HL-60/S4 treated with retinoic acid at 250 ng/mL for 4 days and 3 days (cell line): ENCODE data around the gene THADA.
"Not testable (repeated sequence)": the region's sequence is repeated elsewhere in the genome, so short reads cannot be mapped to it uniquely, and the experiment has no call there.

Source experiments
- in situ Hi-C: fragments of 300-500 bp; cut with MboI; formaldehyde crosslinking; loops from 2 replicates; pipeline ENCODE4 v1.7.0; 2022; ENCODE audit warnings: low sequenced_read_pairs

The THADA gene

GRCh38 chr2:43393918-43394317, 201.9 kb downstream of the THADA start:
- in situ Hi-C loops = no loop called here

- in situ Hi-C loops = no loop called here
Observed at GRCh38 chr2:43391878-43392215, 204.0 kb downstream of the THADA start.

GRCh38 chr2:43391201-43391877, 204.5 kb downstream of the THADA start:
- in situ Hi-C loops = no loop called here

DNA sequence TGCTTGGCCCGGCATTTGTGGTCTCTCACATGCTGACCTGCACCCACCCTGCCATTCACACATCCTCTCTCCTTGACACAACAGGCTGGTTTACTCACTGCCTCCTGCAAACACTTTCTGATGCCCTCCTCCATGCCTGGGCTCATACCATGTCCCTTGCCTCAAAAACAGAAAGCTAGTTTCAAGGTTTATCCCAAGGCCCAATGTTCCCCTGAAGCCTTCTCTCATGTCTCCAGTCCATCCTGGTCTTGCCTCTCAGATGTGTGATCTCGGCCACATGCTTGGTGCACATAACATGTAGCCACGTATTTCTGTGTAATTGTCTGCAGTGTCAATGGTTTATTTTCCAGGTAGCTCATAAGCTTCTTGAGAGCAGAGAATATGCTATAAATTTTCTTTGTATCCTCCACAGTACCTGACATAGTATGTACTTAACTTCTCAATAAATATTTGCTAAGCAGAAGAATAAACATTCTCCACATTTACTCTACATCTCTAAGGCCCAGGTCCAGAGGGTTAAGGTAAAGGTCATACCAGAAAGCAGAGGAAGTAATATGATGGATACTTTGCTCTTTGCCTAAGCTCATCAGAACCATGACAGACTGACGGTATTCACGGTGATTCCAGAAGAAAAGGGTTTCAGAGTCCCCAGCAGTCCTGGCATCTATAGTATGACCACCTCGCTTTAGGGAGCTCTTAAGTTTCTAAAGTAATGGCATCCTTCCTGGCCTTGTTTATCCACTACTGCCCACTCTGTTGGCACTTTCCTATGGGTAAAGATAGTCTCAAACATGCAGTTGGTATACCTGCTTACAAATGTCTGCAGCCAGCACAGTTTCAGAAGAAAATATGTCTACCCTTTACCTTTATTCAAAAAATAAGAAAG, 206.0 kb downstream of the THADA start:
- in situ Hi-C loops = no loop called here

DNA sequence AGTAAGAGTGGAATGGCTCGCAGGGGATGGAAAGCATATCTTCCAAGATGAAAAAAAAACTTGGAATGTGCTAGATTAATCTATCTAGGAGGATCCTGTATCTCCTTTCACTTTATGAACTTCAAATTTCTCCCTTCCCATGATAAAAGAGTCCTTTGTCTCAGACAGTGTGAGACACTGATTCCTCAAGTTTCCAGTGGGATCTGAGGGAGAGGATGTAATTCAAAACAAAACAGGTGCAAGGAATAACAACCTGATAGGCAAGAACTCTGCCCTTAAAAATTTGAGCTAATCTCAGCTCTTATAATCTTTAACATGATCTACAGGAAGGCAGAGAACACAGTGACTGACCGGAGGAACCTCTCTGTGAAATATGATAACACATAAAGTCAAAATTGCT, 207.5 kb downstream of the THADA start:
- in situ Hi-C loops = no loop called here

- in situ Hi-C loops = no loop called here
Observed at GRCh38 chr2:43387092-43388062, 208.5 kb downstream of the THADA start.

DNA sequence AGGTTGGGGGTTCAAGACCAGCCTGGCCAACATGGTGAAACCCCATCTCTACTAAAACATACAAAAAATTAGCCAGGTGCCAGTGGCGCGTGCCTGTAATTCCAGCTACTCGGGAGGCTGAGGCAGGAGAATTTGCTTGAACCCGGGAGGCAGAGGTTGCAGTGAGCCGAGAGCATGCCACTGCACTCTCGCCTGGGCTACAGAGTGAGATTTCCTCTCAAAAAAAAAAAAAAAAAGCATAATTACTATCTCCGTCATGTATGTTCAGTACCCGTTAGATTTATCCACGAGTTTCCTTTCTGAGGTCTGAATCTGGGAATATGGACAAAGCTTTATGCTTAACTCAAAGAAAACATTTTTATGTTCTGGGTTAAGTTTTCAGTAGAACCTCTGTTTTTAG, 209.2 kb downstream of the THADA start:
- in situ Hi-C loops = not testable (repeated sequence)

DNA sequence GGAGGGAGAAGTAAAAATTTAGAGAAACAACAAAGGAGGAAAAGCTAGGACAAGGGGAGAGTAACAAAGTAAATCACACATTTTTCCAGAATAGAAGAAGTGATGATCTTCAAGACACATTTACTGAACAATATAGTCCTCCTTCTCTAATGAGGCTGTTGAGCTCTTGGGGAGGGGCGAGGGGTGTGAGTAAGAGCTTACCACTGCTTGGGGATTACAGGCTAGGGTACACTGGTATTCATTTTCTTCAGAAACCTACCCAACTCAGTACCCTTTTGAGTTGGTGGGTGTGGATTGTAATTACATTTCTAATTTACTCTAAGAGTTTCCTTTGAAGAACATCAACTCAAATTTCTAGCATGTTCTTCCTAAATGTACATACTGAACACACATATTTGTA, 211.7 kb downstream of the THADA start:
- in situ Hi-C loops = no loop called here

GRCh38 chr2:43383533-43383932, 212.3 kb downstream of the THADA start:
- in situ Hi-C loops = no loop called here

- in situ Hi-C loops = no loop called here
Observed at GRCh38 chr2:43379494-43379893, 216.3 kb downstream of the THADA start.

DNA sequence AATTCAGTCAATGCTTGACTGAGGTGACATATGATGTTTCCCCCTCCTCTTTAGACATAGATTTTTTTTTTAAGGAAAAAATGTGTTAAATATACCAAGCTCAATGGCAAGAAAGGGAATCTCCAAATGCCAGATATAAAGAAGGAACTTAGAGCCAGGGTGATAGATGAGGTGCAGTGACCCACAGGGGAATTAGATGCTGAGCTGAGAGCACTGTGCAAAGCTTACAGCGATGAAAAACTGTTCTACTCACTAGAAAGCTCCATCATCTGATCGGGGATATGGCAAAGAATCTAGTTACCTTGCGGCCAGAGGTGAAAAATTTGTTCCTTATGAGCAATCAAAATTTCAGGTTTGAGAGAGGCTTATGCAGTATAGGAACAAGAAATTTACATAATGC, 218.5 kb downstream of the THADA start:
- in situ Hi-C loops = no loop called here

DNA sequence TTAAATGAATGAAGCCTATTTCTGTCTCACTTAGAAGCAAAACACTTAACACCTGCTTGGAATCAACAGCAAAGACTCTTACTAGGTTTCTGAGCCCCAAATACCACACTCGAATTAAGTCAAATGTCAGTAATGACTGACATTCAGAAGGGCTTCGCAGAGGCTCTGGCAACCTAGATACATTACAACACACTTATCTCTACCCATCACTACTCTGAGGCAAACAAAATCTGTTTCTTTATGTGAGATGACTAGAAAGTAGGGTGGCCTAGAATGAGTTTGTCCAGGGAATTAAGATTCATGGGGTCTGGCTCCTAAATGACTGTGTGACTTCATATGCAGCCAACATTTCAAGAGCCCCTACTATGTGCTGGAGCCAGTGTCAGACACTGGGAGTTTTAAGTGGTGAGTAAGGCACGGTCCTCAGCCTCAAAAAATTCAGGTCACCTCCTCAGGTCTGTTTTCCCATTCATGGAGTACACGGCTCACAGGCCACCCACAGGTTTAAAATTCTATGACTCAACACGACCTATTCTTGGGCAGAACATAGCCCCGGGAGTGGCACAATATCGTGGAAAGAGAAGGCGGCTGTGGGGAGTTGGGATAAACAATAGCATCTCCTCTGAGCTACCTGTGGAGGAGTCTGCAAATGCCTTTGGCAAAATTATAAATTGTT, 219.2 kb downstream of the THADA start:
- in situ Hi-C loops = no loop called here

- in situ Hi-C loops = no loop called here
Observed at GRCh38 chr2:43375746-43376522, 219.9 kb downstream of the THADA start.

- in situ Hi-C loops = no loop called here
Observed at GRCh38 chr2:43372416-43373081, 223.3 kb downstream of the THADA start.

DNA sequence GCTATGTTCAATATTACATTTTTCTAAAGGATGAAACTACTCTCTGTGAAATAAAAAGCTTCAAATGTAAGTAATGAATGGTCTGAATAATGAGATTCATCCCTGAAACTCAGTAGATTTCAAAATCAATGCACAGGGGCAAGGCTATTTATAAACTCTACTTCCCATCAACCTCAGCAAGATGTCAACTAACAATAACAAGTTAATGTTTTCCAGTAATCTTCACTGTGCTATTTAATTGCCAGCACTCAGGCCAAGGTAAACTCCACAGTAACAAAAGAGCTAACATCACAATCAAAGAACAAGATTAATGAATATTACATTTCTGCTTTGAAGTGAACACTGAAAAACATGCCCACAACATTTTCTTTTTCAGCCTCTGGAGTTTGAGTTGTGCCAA, 225.1 kb downstream of the THADA start:
- in situ Hi-C loops = no loop called here

DNA sequence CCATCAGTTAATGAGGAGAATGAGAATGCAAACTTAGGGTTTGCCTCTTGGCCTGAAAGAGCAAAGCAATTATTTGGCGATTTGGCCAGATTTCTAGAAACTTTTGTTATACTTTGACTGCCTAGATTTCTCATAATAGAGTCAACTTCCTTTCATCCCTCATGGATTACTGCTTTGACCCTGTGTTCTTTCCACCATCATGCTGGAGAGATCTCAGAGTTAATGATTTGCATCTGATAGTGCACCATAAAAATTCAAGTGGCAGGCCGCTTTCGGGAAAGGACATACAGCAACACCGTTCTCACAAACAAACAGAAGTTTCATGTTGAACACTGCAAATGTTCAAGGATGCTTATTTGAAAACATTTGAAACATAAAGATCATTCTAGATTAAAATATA, 225.7 kb downstream of the THADA start:
- in situ Hi-C loops = no loop called here

- in situ Hi-C loops = no loop called here
Observed at GRCh38 chr2:43368483-43369385, 227.1 kb downstream of the THADA start.

DNA sequence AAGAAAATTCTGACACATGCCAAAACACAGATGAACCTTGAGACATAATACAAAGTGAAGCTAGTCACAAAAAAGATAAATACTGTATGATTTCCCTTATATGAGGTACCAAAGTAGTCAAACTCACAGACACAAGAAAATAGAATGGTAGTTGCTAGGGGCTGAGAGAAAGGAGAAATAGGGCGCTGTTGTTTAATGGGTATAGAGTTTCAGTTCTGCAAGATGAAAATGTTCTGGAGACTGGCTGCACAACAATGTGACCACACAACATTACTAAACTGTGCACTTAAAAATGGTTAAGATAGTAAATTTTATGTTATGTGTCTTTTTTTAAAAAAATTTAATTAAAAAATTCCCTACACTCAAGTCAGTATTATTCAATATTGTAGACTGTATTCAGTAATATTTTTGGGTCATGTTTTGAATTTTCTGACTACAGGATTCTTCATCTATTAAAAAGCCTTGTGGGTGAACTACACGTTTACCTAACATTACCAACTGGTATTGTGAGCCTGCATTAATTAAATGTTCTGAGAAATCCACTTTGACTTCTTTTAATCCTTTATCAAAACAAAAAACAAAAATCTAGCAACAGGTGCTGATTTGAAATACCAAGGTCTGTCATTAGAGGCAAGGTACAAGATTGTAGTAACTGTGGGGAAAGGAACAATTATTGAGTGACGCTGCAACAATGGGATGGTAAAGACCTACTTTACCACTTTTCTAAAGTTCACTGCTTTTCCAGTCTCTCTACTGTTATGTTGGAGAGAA, 228.6 kb downstream of the THADA start:
- in situ Hi-C loops = no loop called here
